Measurements from ENCODE around the gene MKX. TPM values are rescaled to one million over a fixed set of nuclear protein-coding genes. Genes with fewer than 3 reads are reported as not detected.

MKX gene
- total and polyA plus RNA-seq, 2 donors (not counting 1 experiment from before 2014, with no cell fraction given), result not detected

GRCh38 chr10:27741173-27742091, 4.2 kb downstream of the MKX start:
- Histone ChIP-seq H3K27me3 (replicated peaks in 1 of 4; ENCODE audit: control extremely low read depth in 1 of 4, control insufficient read depth in 3 of 4, insufficient read depth in 4 of 4, low read length in 3 of 4) (peaks cover 0 to 59% (median 36%) of the 10 kb centered on the region in 4 experiments), H3K36me3 (replicated peaks in 1 of 2; ENCODE audit: control extremely low read depth in 1 of 2, control insufficient read depth in 1 of 2, extremely low read depth in 1 of 2, insufficient read depth in 2 of 2, low read length in 1 of 2) (no peaks in the 10 kb centered on the region), H3K9ac (ENCODE audit: low read length) (no peak overlapping the region), H3K4me2 (replicated peaks; ENCODE audit: low read depth, low read length, poor library complexity, severe bottlenecking) (peak overlapping the region; percentile 89), H3K79me2 (ENCODE audit: control insufficient read depth, insufficient read depth, low read length) (no peaks in the 10 kb centered on the region), H3K27ac (ENCODE audit: low read length in 2 of 2) (no peak overlapping the region), H3K9me3 (ENCODE audit: control extremely low read depth in 1 of 3, control insufficient read depth in 2 of 3, insufficient read depth in 1 of 3, low read length in 2 of 3) (peaks cover 0 to 32% (median 1%) of the 10 kb centered on the region in 3 donors), H2AFZ (ENCODE audit: insufficient read depth, low read depth, low read length, poor library complexity, severe bottlenecking) (peak overlapping the region; percentile 74), H3K4me1 (ENCODE audit: control insufficient read depth in 2 of 2, insufficient read depth in 2 of 2, low read length in 2 of 2) (peaks cover 39 to 52% of the 10 kb centered on the region in 2 donors), H3K4me3 (ENCODE audit: control extremely low read depth in 1 of 5, extremely low read depth in 1 of 5, insufficient read depth in 1 of 5, low read depth in 2 of 5, low read length in 4 of 5) (peak overlapping the region in 2 of 5 experiments; percentile 55 to 64), H4K20me1 (ENCODE audit: control insufficient read depth, insufficient read depth, low read length, poor library complexity, severe bottlenecking) (no peaks in the 10 kb centered on the region)
- Mint-ChIP-seq H3K27ac (no peak overlapping the region), H3K9me3 (ENCODE audit: insufficient read depth) (no peaks in the 10 kb centered on the region), H3K4me1 (peaks cover 22% of the 10 kb centered on the region), H3K27me3 (peaks cover 47% of the 10 kb centered on the region), H3K4me3 (peak overlapping the region; percentile 78)
- CTCF ChIA-PET, result interaction anchor here (0.9 to 2.1 kb wide), 6 partner anchors 7 to 655 kb away, joined by 3 to 11 read pairs (median 3); no protein-coding TSS in a partner anchor
- DNase-seq, result peak; percentile 8
- 11% methylated on average over 51 of the region's 55 CpGs for WGBS (ENCODE audit: insufficient coverage)
- TF ChIP-seq CTCF (IDR thresholded peaks at IDR 0.05) (no peak), EZH2 (IDR thresholded peaks at IDR 0.05; ENCODE audit: borderline replicate concordance, insufficient read depth, low read depth, low read length, poor library complexity, severe bottlenecking) (no peak)
- POLR2A ChIA-PET, result no interaction called here
- intact Hi-C loops (cut with micrococcal nuclease), result loop anchor here (2.0 to 5.0 kb wide), 3 partner anchors 501 to 641 kb away; partner anchors contain the start of gene MPP7
- ATAC-seq (ENCODE audit: low read depth), result no peak

- ATAC-seq (ENCODE audit: low read depth) (no peak), DNase-seq (no peak)
- intact Hi-C loops (cut with micrococcal nuclease), result no loop called here
- Histone ChIP-seq H3K79me2 (ENCODE audit: control insufficient read depth, insufficient read depth, low read length) (no peaks in the 10 kb centered on the region), H3K36me3 (replicated peaks in 1 of 2; ENCODE audit: control extremely low read depth in 1 of 2, control insufficient read depth in 1 of 2, extremely low read depth in 1 of 2, insufficient read depth in 2 of 2, low read length in 1 of 2) (no peaks in the 10 kb centered on the region), H3K4me2 (replicated peaks; ENCODE audit: low read depth, low read length, poor library complexity, severe bottlenecking) (no peak overlapping the region), H4K20me1 (ENCODE audit: control insufficient read depth, insufficient read depth, low read length, poor library complexity, severe bottlenecking) (no peaks in the 10 kb centered on the region), H3K4me3 (ENCODE audit: control extremely low read depth in 1 of 5, extremely low read depth in 1 of 5, insufficient read depth in 1 of 5, low read depth in 2 of 5, low read length in 4 of 5) (no peak overlapping the region), H3K9me3 (ENCODE audit: control extremely low read depth in 1 of 3, control insufficient read depth in 2 of 3, insufficient read depth in 1 of 3, low read length in 2 of 3) (peaks cover 0 to 3% (median 1%) of the 10 kb centered on the region in 3 donors), H3K27ac (ENCODE audit: low read length in 2 of 2) (no peak overlapping the region), H3K4me1 (ENCODE audit: control insufficient read depth in 2 of 2, insufficient read depth in 2 of 2, low read length in 2 of 2) (peaks cover 3 to 6% of the 10 kb centered on the region in 2 donors), H2AFZ (ENCODE audit: insufficient read depth, low read depth, low read length, poor library complexity, severe bottlenecking) (no peak overlapping the region), H3K27me3 (replicated peaks in 1 of 4; ENCODE audit: control extremely low read depth in 1 of 4, control insufficient read depth in 3 of 4, insufficient read depth in 4 of 4, low read length in 3 of 4) (peaks cover 0 to 20% (median 11%) of the 10 kb centered on the region in 4 experiments), H3K9ac (ENCODE audit: low read length) (no peak overlapping the region)
- WGBS (ENCODE audit: insufficient coverage), result no CpG with 5 or more reads among the region's 1 CpG
- H3K27ac Mint-ChIP-seq, result no peak overlapping the region
- no peaks in the 10 kb centered on the region for H3K9me3 Mint-ChIP-seq (ENCODE audit: insufficient read depth)
- POLR2A ChIA-PET, result no interaction called here
- H3K4me1 Mint-ChIP-seq, result no peaks in the 10 kb centered on the region
- CTCF ChIA-PET, result no interaction called here
- TF ChIP-seq CTCF (IDR thresholded peaks at IDR 0.05), result no peak
- TF ChIP-seq EZH2 (IDR thresholded peaks at IDR 0.05; ENCODE audit: borderline replicate concordance, insufficient read depth, low read depth, low read length, poor library complexity, severe bottlenecking), result no peak
- H3K27me3 Mint-ChIP-seq, result peaks cover 44% of the 10 kb centered on the region
- no peak overlapping the region for H3K4me3 Mint-ChIP-seq
These were observed 9.2 kb downstream of the MKX start for GRCh38 chr10:27736396-27736795.

Data from B cell (primary cell).